Suprapubic skin (tissue), 4 donors: ENCODE measurements around the gene SNRNP40. TPM values are rescaled to one million over a fixed set of nuclear protein-coding genes. Genes with fewer than 3 reads are reported as not detected.

Experiments used
- DNase-seq, 2 donors: peaks; one replicate each; pipeline ENCODE4 v3.0.0-alpha.2; 2019; ENCODE audit warnings: low spot score in 2 of 2
- H3K27ac ChIP-seq: fragments of 200-600 bp; sonication (generic); one replicate; pipeline ENCODE4 v1.5.1; 2019
- H3K27me3 ChIP-seq: fragments of 200-600 bp; sonication (generic); one replicate; pipeline ENCODE4 v1.5.1; 2019
- H3K36me3 ChIP-seq: fragments of 200-600 bp; sonication (generic); one replicate; pipeline ENCODE4 v1.5.1; 2019
- H3K4me1 ChIP-seq: fragments of 200-600 bp; sonication (generic); one replicate; pipeline ENCODE4 v1.5.1; 2019
- H3K4me3 ChIP-seq: fragments of 200-600 bp; sonication (generic); one replicate; pipeline ENCODE4 v1.5.1; 2019; ENCODE audit warnings: mild to moderate bottlenecking
- H3K9me3 ChIP-seq: fragments of 200-600 bp; sonication (generic); one replicate; pipeline ENCODE4 v1.5.1; 2019
- CTCF ChIP-seq, 2 donors: fragments of 200-600 bp in 1 of 2; fragments of 450-650 bp in 1 of 2; sonication (generic) in 1 of 2; IDR thresholded peaks; one replicate each; pipeline ENCODE4 v1.5.1; 2016 to 2019; ENCODE audit warnings: antibody characterized with exemption in 2 of 2, mild to moderate bottlenecking in 1 of 2, moderate library complexity in 1 of 2
- EP300 ChIP-seq: sonication (generic); formaldehyde crosslinking; IDR thresholded peaks from one replicate; pipeline ENCODE4 v1.6.1; 2017; ENCODE audit warnings: antibody characterized with exemption
- POLR2A ChIP-seq, 2 donors: fragments of 450-650 bp; IDR thresholded peaks; one replicate each; pipeline ENCODE4 v1.6.1; 2017; ENCODE audit warnings: antibody characterized with exemption in 2 of 2, mild to moderate bottlenecking in 2 of 2, moderate library complexity in 2 of 2
- POLR2AphosphoS5 ChIP-seq, 3 donors: sonication (generic); formaldehyde crosslinking; IDR thresholded peaks; one replicate each; pipeline ENCODE4 v1.6.1; 2017; ENCODE audit warnings: antibody characterized with exemption in 3 of 3
- WGBS: methylation state at CpG from one replicate; pipeline ENCODE4 v1.1.5; 2018; 5-methylcytosine and 5-hydroxymethylcytosine counted together
- total RNA-seq, 4 donors: library from RNA; depleted of rRNA; stranded (reverse); fragments of >200 nt; gene quantifications; one replicate each; pipeline ENCODE4 v1.1.0, GENCODE V29; 2016

SNRNP40 gene
- total RNA-seq, 4 donors from 2014 or later = 39.3 to 70.3 (median 56.0) TPM

DNA sequence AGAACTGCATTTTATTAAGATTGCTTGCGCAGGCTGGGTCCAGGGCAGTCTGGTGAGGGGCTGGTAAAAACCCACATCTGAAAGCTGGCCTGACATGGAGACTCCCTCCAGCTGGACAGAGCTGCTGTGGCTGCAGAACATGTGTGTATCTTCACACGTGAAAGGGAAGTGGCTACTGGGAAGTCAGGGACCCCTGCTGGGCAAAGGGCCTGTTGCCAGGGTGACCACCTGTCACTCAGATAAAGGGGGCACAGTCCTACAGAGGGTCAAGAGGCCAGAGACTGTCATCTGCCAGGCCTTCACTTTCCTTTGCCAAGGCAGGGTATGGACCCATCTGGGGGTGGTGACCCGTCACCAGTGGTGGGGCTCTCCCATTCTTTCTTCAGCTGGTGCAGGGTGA, 74.4 kb downstream of the SNRNP40 start:
- DNase-seq = no peak
- H3K27ac ChIP-seq = no peak overlapping the region
- no peaks in the 10 kb centered on the region for H3K36me3 ChIP-seq
- H3K4me1 ChIP-seq = peaks cover 2% of the 10 kb centered on the region
- H3K4me3 ChIP-seq = no peak overlapping the region
- TF ChIP-seq POLR2A (IDR thresholded peaks at IDR 0.05) = no peak
- no peak for TF ChIP-seq CTCF (IDR thresholded peaks at IDR 0.05)
- no peak for TF ChIP-seq EP300
- no peak for TF ChIP-seq POLR2AphosphoS5 (IDR thresholded peaks at IDR 0.05)
- peaks cover 2% of the 10 kb centered on the region for H3K27me3 ChIP-seq
- 100% methylated on average over 2 of the region's 3 CpGs for WGBS
- H3K9me3 ChIP-seq = no peaks in the 10 kb centered on the region

- H3K27ac ChIP-seq = no peak overlapping the region
- peaks cover 2% of the 10 kb centered on the region for H3K27me3 ChIP-seq
- 77% methylated on average over 6 of the region's 6 CpGs for WGBS
- no peaks in the 10 kb centered on the region for H3K36me3 ChIP-seq
- peaks cover 7% of the 10 kb centered on the region for H3K4me1 ChIP-seq
- H3K9me3 ChIP-seq = no peaks in the 10 kb centered on the region
- no peak for DNase-seq
- H3K4me3 ChIP-seq = no peak overlapping the region
- TF ChIP-seq CTCF (IDR thresholded peaks at IDR 0.05) (no peak), POLR2AphosphoS5 (IDR thresholded peaks at IDR 0.05) (no peak), POLR2A (IDR thresholded peaks at IDR 0.05) (no peak), EP300 (no peak)
These were observed 75.5 kb downstream of the SNRNP40 start for GRCh38 chr1:31221072-31221471.

DNA sequence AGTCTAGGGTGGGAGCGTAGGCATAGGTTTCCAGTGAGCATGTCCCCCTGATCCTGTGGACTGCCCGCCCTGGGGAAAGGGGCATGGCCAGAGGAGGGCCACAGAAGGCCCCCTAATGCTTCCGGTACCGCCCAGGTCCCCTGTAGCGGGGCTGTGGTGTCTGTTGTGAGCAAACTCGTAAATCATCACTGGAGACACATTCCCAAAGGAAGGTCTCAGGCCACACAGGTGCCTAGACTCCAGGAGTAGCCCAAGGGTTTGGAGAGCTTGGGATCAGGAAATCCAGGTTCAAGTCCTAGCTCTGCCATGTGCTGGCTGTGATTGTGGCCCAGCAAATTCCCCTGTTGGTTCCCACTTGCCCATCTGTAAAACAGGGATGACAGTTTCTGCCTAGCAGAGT, 77.1 kb downstream of the SNRNP40 start:
- H3K27me3 ChIP-seq = peaks cover 8% of the 10 kb centered on the region
- no peak overlapping the region for H3K27ac ChIP-seq
- no peak overlapping the region for H3K4me3 ChIP-seq
- no peaks in the 10 kb centered on the region for H3K36me3 ChIP-seq
- no peaks in the 10 kb centered on the region for H3K9me3 ChIP-seq
- WGBS = 95% methylated on average over 6 of the region's 6 CpGs
- no peak for DNase-seq
- peaks cover 13% of the 10 kb centered on the region for H3K4me1 ChIP-seq
- TF ChIP-seq EP300 (no peak), POLR2AphosphoS5 (IDR thresholded peaks at IDR 0.05) (no peak), CTCF (IDR thresholded peaks at IDR 0.05) (no peak), POLR2A (IDR thresholded peaks at IDR 0.05) (no peak)

GRCh38 chr1:31218705-31219104, 77.9 kb downstream of the SNRNP40 start:
- Histone ChIP-seq H3K27me3 (peaks cover 8% of the 10 kb centered on the region), H3K4me1 (peaks cover 11% of the 10 kb centered on the region), H3K27ac (no peak overlapping the region), H3K36me3 (no peaks in the 10 kb centered on the region), H3K9me3 (no peaks in the 10 kb centered on the region), H3K4me3 (no peak overlapping the region)
- TF ChIP-seq EP300 (no peak), CTCF (IDR thresholded peaks at IDR 0.05) (no peak), POLR2A (IDR thresholded peaks at IDR 0.05) (no peak), POLR2AphosphoS5 (IDR thresholded peaks at IDR 0.05) (no peak)
- 75% methylated on average over 3 of the region's 8 CpGs for WGBS
- DNase-seq = no peak

DNA sequence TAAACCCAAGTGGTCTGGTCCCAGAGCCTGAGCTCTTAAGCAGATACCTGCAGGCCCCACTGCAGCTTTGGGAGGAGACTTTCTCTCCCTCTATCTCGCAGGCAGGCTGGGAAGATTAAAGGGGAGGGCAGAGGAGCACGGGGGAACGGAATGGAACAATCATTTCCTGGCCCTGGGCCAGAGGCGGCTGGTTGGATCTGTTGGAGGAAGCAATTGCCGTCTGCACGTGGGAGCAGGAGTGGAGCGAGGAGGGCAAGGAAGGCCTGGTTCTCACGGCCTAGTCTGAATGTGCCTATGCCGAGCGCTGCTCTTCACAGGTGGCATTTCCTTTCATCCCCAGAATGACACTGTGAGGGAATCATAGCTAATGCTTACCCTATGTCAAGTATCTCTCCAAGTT, 80.6 kb downstream of the SNRNP40 start:
- DNase-seq = no peak
- no peak for TF ChIP-seq CTCF (IDR thresholded peaks at IDR 0.05)
- TF ChIP-seq EP300 = no peak
- no peak for TF ChIP-seq POLR2AphosphoS5 (IDR thresholded peaks at IDR 0.05)
- no peak for TF ChIP-seq POLR2A (IDR thresholded peaks at IDR 0.05)
- H3K9me3 ChIP-seq = no peaks in the 10 kb centered on the region
- H3K27ac ChIP-seq = no peak overlapping the region
- WGBS = 14% methylated on average over 10 of the region's 10 CpGs
- no peaks in the 10 kb centered on the region for H3K36me3 ChIP-seq
- peaks cover 6% of the 10 kb centered on the region for H3K27me3 ChIP-seq
- H3K4me1 ChIP-seq = peaks cover 11% of the 10 kb centered on the region
- no peak overlapping the region for H3K4me3 ChIP-seq
